ENCODE results near the gene SMIM41. TPM values are rescaled to one million over a fixed set of nuclear protein-coding genes. Genes with fewer than 3 reads are reported as not detected.
A peak's percentile ranks its signal among the peaks of the same experiment; 100 is the strongest.

SMIM41 gene
- total and polyA plus RNA-seq, 10 of the 15 experiments (the other 5 are each of a cell fraction or from before 2014, with no cell fraction given), result not detected

DNA sequence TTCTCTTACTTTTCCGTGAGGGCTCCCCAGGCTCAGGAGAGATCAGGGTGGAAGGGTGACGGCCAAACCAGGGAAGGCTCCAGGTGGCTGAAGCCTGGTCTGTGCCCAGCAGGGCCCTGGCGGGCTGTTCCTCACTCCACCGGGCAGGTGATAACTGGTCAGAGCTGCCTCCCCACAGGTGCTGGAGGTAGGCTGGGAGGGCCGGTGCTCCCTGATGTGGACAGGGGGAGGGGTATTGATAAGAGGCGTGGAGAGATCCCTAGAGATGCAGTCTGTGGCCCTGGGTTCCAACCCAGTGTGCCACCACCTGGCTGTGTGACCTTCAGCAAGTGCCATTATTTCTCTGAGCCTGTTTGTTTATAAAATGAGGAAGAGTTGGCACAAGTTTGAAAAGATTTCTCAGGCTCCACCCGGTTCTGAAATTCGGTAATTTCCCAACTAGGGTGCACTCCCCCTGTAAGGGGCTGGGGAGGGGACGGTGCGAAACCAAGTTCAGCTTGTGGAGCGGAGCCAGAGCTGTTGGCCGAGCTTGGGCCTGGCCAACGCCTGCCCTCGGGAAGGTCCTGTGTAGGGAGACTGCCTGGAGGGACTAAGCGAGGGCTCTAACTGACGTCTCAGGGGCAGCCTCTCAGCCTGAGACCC is 29.3 kb upstream of the SMIM41 start (continued):
- TF ChIP-seq, protein P1, sequence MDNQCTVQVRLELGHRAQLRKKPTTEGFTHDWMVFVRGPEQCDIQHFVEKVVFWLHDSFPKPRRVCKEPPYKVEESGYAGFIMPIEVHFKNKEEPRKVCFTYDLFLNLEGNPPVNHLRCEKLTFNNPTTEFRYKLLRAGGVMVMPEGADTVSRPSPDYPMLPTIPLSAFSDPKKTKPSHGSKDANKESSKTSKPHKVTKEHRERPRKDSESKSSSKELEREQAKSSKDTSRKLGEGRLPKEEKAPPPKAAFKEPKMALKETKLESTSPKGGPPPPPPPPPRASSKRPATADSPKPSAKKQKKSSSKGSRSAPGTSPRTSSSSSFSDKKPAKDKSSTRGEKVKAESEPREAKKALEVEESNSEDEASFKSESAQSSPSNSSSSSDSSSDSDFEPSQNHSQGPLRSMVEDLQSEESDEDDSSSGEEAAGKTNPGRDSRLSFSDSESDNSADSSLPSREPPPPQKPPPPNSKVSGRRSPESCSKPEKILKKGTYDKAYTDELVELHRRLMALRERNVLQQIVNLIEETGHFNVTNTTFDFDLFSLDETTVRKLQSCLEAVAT (IDR thresholded peaks at IDR 0.05), result 0 out of 2 replicates have a peak, but pooled peaks have one; percentile 66
- TF ChIP-seq, protein P2, sequence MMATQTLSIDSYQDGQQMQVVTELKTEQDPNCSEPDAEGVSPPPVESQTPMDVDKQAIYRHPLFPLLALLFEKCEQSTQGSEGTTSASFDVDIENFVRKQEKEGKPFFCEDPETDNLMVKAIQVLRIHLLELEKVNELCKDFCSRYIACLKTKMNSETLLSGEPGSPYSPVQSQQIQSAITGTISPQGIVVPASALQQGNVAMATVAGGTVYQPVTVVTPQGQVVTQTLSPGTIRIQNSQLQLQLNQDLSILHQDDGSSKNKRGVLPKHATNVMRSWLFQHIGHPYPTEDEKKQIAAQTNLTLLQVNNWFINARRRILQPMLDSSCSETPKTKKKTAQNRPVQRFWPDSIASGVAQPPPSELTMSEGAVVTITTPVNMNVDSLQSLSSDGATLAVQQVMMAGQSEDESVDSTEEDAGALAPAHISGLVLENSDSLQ (IDR thresholded peaks at IDR 0.05), result no peak
- TF ChIP-seq CHD1 (IDR thresholded peaks at IDR 0.05; ENCODE audit: low read depth, low read length) (0 out of 2 replicates have a peak, but pooled peaks have one; percentile 30), POLR2AphosphoS5 (IDR thresholded peaks at IDR 0.05; ENCODE audit: low read length) (peak; percentile 81), DPF2 (IDR thresholded peaks at IDR 0.05) (no peak)

DNA sequence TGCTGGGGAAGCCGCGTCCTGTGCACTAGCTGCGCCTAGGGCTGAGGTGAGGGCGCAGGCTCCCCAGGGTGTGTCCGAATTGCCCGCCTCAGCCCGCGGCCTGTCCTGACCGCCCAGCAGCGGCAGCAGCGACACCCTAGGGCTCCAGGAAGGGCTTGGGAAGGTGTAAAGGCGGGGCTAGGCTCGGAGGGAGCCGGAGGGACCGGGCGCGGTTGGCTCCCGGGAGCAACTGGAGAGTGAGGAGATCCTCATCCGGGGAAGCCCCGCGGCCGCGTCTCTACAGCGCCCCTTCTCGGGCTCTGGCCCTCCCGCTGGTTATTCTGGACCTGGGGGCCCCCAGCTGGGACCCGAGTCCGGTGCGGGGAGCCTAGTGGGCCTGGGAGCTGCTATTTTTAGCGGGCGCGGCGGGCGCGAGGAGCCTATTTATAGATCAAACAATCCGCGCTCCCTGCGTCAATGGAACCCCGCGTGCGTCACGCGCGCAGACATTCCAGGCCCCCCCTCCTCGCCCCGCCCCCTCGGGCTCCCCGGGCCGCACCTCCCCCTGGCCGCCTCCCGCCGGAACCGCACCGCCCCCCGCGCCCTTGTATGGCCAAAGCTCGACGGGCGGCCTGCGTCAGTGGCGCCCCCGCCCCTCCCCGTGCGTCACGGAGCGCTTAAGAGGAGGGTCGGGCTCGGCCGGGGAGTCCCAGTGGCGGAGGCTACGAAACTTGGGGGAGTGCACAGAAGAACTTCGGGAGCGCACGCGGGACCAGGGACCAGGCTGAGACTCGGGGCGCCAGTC is 28.6 kb upstream of the SMIM41 start, which contains the start of gene NR4A1:
TSS of gene NR4A1 (plus strand) at position 685 of the 784 bp plus-strand sequence. CDS start 2,887 bp downstream, outside the sequence.
- WGBS (ENCODE audit: insufficient coverage, insufficient replicate concordance, low lambda C conversion rate, missing lambda C conversion rate), result 1% methylated on average over 50 of the region's 77 CpGs
- H3K27me3 ChIP-seq (replicated peaks in 1 of 2; ENCODE audit: control insufficient read depth in 2 of 2, insufficient read depth in 2 of 2, low read length in 1 of 2), result no peaks in the 10 kb centered on the region
- RAD21 ChIA-PET (ENCODE audit: unreplicated experiment), result interaction anchor here (0.8 to 3.1 kb wide), 12 partner anchors 9 to 67 kb away, joined by 3 to 44 read pairs (median 8); partner anchors contain the start of gene ATG101
- in situ Hi-C loops (cut with MboI), result no loop called here
- H3K4me2 ChIP-seq (ENCODE audit: control insufficient read depth, insufficient read depth), result peak within 1 kb of the TSS; percentile 91
- H3K4me1 ChIP-seq (ENCODE audit: control insufficient read depth, insufficient read depth, low read length), result peaks cover 18% of the 10 kb centered on the region
- POLR2A ChIA-PET, result interaction anchor here (0.5 to 2.3 kb wide), 12 partner anchors 10 to 813 kb away, joined by 3 to 24 read pairs (median 4); partner anchors contain the start of genes ATG101 and DAZAP2
- H3K27ac ChIP-seq (ENCODE audit: control insufficient read depth, insufficient read depth), result peak within 1 kb of the TSS; percentile 67
- no peaks in the 10 kb centered on the region for H3K36me3 ChIP-seq (ENCODE audit: control insufficient read depth in 2 of 2, insufficient read depth in 2 of 2, low read length in 1 of 2)
- DNase-seq (ENCODE audit: low read depth, low spot score) (peak; percentile 49), ATAC-seq (peak; percentile 85), FAIRE-seq (peak; percentile 66)
- H3K4me3 ChIP-seq, result peak within 1 kb of the TSS; percentile 76
- CTCF ChIA-PET, result interaction anchor here (0.9 to 3.2 kb wide), 11 partner anchors 10 to 128 kb away, joined by 3 to 47 read pairs (median 6); partner anchors contain the start of gene ATG101
- peak within 1 kb of the TSS; percentile 84 for H3K9ac ChIP-seq (ENCODE audit: control insufficient read depth, insufficient read depth, low read length)
- SMC1A ChIA-PET (ENCODE audit: uncharacterized antibody, unreplicated experiment), result interaction anchor here (0.9 to 3.4 kb wide), 11 partner anchors 12 to 67 kb away, joined by 3 to 24 read pairs (median 4); no protein-coding TSS in a partner anchor
- H3K9me3 ChIP-seq (replicated peaks; ENCODE audit: control insufficient read depth, insufficient read depth, low read length), result no peaks in the 10 kb centered on the region
- peak within 1 kb of the TSS; percentile 84 for H2AFZ ChIP-seq (ENCODE audit: control insufficient read depth, low read depth, low read length)
- intact Hi-C loops (cut with micrococcal nuclease; ENCODE audit: unreplicated experiment), result loop anchor here (1.0 kb wide), 1 partner anchor 18 kb away; the partner anchor contains the start of gene ATG101
- no peaks in the 10 kb centered on the region for H4K20me1 ChIP-seq (ENCODE audit: control insufficient read depth, insufficient read depth)
- H3K79me2 ChIP-seq (ENCODE audit: control insufficient read depth, insufficient read depth, low read length), result no peaks in the 10 kb centered on the region
- BruUV-seq (replicated peaks), result no TSS peak
- TF ChIP-seq HCFC1 (IDR thresholded peaks at IDR 0.05; ENCODE audit: low read length) (no peak), RELA (IDR thresholded peaks at IDR 0.05; ENCODE audit: borderline replicate concordance, partially characterized antibody) (peak; percentile 24), NR2F1 (conservative IDR thresholded peaks at IDR 0.05) (peak; percentile 29; the same call in 1 of the 2 replicates), CBX5 (IDR thresholded peaks at IDR 0.05; ENCODE audit: low read depth) (no peak), RB1 (IDR thresholded peaks at IDR 0.05; ENCODE audit: borderline replicate concordance) (peak; percentile 32; the same call in 1 of the 2 replicates), GATAD2B (conservative IDR thresholded peaks at IDR 0.05; ENCODE audit: low read depth) (peak; percentile 74), NRF1 (conservative IDR thresholded peaks at IDR 0.05; ENCODE audit: low read depth, low read length) (no peak)
- TF ChIP-seq, protein P3, sequence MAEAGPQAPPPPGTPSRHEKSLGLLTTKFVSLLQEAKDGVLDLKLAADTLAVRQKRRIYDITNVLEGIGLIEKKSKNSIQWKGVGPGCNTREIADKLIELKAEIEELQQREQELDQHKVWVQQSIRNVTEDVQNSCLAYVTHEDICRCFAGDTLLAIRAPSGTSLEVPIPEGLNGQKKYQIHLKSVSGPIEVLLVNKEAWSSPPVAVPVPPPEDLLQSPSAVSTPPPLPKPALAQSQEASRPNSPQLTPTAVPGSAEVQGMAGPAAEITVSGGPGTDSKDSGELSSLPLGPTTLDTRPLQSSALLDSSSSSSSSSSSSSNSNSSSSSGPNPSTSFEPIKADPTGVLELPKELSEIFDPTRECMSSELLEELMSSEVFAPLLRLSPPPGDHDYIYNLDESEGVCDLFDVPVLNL (IDR thresholded peaks at IDR 0.05; ENCODE audit: low read depth, low read length), result 0 out of 2 replicates have a peak, but pooled peaks have one; percentile 12
- TF ChIP-seq, protein P4, sequence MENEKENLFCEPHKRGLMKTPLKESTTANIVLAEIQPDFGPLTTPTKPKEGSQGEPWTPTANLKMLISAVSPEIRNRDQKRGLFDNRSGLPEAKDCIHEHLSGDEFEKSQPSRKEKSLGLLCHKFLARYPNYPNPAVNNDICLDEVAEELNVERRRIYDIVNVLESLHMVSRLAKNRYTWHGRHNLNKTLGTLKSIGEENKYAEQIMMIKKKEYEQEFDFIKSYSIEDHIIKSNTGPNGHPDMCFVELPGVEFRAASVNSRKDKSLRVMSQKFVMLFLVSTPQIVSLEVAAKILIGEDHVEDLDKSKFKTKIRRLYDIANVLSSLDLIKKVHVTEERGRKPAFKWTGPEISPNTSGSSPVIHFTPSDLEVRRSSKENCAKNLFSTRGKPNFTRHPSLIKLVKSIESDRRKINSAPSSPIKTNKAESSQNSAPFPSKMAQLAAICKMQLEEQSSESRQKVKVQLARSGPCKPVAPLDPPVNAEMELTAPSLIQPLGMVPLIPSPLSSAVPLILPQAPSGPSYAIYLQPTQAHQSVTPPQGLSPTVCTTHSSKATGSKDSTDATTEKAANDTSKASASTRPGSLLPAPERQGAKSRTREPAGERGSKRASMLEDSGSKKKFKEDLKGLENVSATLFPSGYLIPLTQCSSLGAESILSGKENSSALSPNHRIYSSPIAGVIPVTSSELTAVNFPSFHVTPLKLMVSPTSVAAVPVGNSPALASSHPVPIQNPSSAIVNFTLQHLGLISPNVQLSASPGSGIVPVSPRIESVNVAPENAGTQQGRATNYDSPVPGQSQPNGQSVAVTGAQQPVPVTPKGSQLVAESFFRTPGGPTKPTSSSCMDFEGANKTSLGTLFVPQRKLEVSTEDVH (IDR thresholded peaks at IDR 0.05; ENCODE audit: low read depth, partially characterized antibody), result no peak
